Loucy (cell line): Measurements from ENCODE around the gene FSIP1.

Source experiments
- H2AFZ ChIP-seq: fragments of 200-600 bp; sonication (generic); 2 replicates; pipeline ENCODE4 v1.6.0; 2016; ENCODE audit warnings: antibody characterized with exemption, mild to moderate bottlenecking, low read length, moderate library complexity
- H3F3A ChIP-seq: fragments of 200-600 bp; 2 replicates; pipeline ENCODE4 v1.6.0; 2016; ENCODE audit warnings: antibody characterized with exemption, low read depth, mild to moderate bottlenecking
- H3K27me3 ChIP-seq: fragments of 200-600 bp; sonication (generic); 2 replicates; pipeline ENCODE4 v1.6.1; 2014; ENCODE audit warnings: low read length, mild to moderate bottlenecking; ENCODE audit not compliant: insufficient read depth, poor library complexity, severe bottlenecking
- H3K36me3 ChIP-seq: fragments of 200-600 bp; sonication (generic); 2 replicates; pipeline ENCODE4 v1.6.1; 2016; ENCODE audit warnings: low read length; ENCODE audit not compliant: insufficient read depth
- H3K4me1 ChIP-seq: fragments of 200-600 bp; sonication (generic); 2 replicates; pipeline ENCODE4 v1.5.1; 2014; ENCODE audit warnings: low read length, mild to moderate bottlenecking; ENCODE audit not compliant: insufficient read depth, poor library complexity, severe bottlenecking
- H3K4me2 ChIP-seq: fragments of 200-600 bp; sonication (generic); 2 replicates; pipeline ENCODE4 v1.6.0; 2014; ENCODE audit warnings: antibody characterized with exemption, low read length, low read depth, mild to moderate bottlenecking; ENCODE audit not compliant: poor library complexity, severe bottlenecking
- H3K4me3 ChIP-seq: fragments of 200-600 bp; sonication (generic); 2 replicates; pipeline ENCODE4 v1.5.1; 2014; ENCODE audit warnings: low read length, mild to moderate bottlenecking, mixed read lengths; ENCODE audit not compliant: poor library complexity, severe bottlenecking
- H3K79me2 ChIP-seq: fragments of 200-600 bp; sonication (generic); 2 replicates; pipeline ENCODE4 v1.6.1; 2014; ENCODE audit warnings: low read length; ENCODE audit not compliant: insufficient read depth
- H3K9ac ChIP-seq: fragments of 200-600 bp; sonication (generic); 2 replicates; pipeline ENCODE4 v1.6.0; 2014; ENCODE audit warnings: mild to moderate bottlenecking, low read depth, low read length, moderate library complexity; ENCODE audit not compliant: poor library complexity, severe bottlenecking
- H3K9me2 ChIP-seq: fragments of 200-600 bp; sonication (generic); replicated peaks from 2 replicates; pipeline ENCODE4 v1.6.1; 2016; ENCODE audit warnings: low read depth, low read length, mixed read lengths
- H3K9me3 ChIP-seq: fragments of 200-600 bp; sonication (generic); 2 replicates; pipeline ENCODE4 v1.6.1; 2014; ENCODE audit warnings: mild to moderate bottlenecking, antibody characterized with exemption, low read length, low read depth; ENCODE audit not compliant: insufficient read depth
- H4K20me1 ChIP-seq: fragments of 200-600 bp; sonication (generic); 2 replicates; pipeline ENCODE4 v1.6.0; 2014; ENCODE audit warnings: antibody characterized with exemption, low read length, mild to moderate bottlenecking; ENCODE audit not compliant: insufficient read depth, poor library complexity, severe bottlenecking
- CTCF ChIP-seq: fragments of 200-600 bp; sonication (generic); conservative IDR thresholded peaks from 2 replicates; pipeline ENCODE4 v1.5.1; 2014; ENCODE audit warnings: mild to moderate bottlenecking, antibody characterized with exemption, low read length
- EZH2phosphoT487 ChIP-seq: fragments of 200-600 bp; IDR thresholded peaks from 2 replicates; pipeline ENCODE4 v1.6.1; 2018; ENCODE audit warnings: antibody characterized with exemption, mild to moderate bottlenecking, moderate library complexity, borderline replicate concordance

Gene FSIP1

GRCh38 chr15:39613861-39614260 lies 168.8 kb downstream of the FSIP1 start:
- H3K4me3 ChIP-seq: no peak overlapping the region
- no peak for TF ChIP-seq CTCF
- TF ChIP-seq EZH2phosphoT487: no peak
- H3K4me1 ChIP-seq: no peaks in the 10 kb centered on the region
- H3F3A ChIP-seq: no peaks in the 10 kb centered on the region
- no peaks in the 10 kb centered on the region for H3K27me3 ChIP-seq
- H3K4me2 ChIP-seq: no peak overlapping the region
- H3K36me3 ChIP-seq: no peaks in the 10 kb centered on the region
- H3K79me2 ChIP-seq: no peaks in the 10 kb centered on the region
- no peaks in the 10 kb centered on the region for H4K20me1 ChIP-seq
- H2AFZ ChIP-seq: no peak overlapping the region
- H3K9ac ChIP-seq: no peak overlapping the region
- peaks cover 16% of the 10 kb centered on the region; the same call in 1 of the 2 replicates for H3K9me3 ChIP-seq
- H3K9me2 ChIP-seq: no peaks in the 10 kb centered on the region

- Histone ChIP-seq H3K36me3 (no peaks in the 10 kb centered on the region), H3K4me3 (no peak overlapping the region), H3K4me2 (no peak overlapping the region), H3F3A (no peaks in the 10 kb centered on the region), H3K4me1 (no peaks in the 10 kb centered on the region), H3K27me3 (no peaks in the 10 kb centered on the region), H2AFZ (no peak overlapping the region), H3K9ac (no peak overlapping the region), H4K20me1 (no peaks in the 10 kb centered on the region), H3K9me3 (peaks cover 16% of the 10 kb centered on the region; the same call in 1 of the 2 replicates), H3K9me2 (no peaks in the 10 kb centered on the region), H3K79me2 (no peaks in the 10 kb centered on the region)
- TF ChIP-seq CTCF: no peak
- TF ChIP-seq EZH2phosphoT487: no peak
Observed at GRCh38 chr15:39613271-39613670, 169.4 kb downstream of the FSIP1 start.

GRCh38 chr15:39610665-39611064 lies 172.0 kb downstream of the FSIP1 start:
- no peak overlapping the region for H3K4me2 ChIP-seq
- no peaks in the 10 kb centered on the region for H3F3A ChIP-seq
- no peaks in the 10 kb centered on the region for H3K9me2 ChIP-seq
- H3K9ac ChIP-seq: no peak overlapping the region
- peaks cover 16% of the 10 kb centered on the region; the same call in 1 of the 2 replicates for H3K9me3 ChIP-seq
- no peak overlapping the region for H3K4me3 ChIP-seq
- H3K79me2 ChIP-seq: no peaks in the 10 kb centered on the region
- TF ChIP-seq CTCF: no peak
- no peak for TF ChIP-seq EZH2phosphoT487
- H3K36me3 ChIP-seq: no peaks in the 10 kb centered on the region
- no peaks in the 10 kb centered on the region for H3K27me3 ChIP-seq
- no peaks in the 10 kb centered on the region for H4K20me1 ChIP-seq
- no peaks in the 10 kb centered on the region for H3K4me1 ChIP-seq
- H2AFZ ChIP-seq: no peak overlapping the region
